Measurements from ENCODE around the gene VGLL1.

GRCh38 chrX:136529795-136530194 lies 2.2 kb upstream of the VGLL1 start:
- TF ChIP-seq CTCF (optimal IDR thresholded peaks at IDR 0.05 in 1 of 3, IDR thresholded peaks at IDR 0.05 in 1 of 3, conservative IDR thresholded peaks at IDR 0.05 in 1 of 3; ENCODE audit: extremely low read depth in 1 of 3, insufficient read depth in 2 of 3, low read length in 3 of 3) (no peak), EZH2 (IDR thresholded peaks at IDR 0.05; ENCODE audit: low read length) (no peak)
